SK-N-SH (cell line): ENCODE results near the gene FLOT1. TPM values are rescaled to one million over a fixed set of nuclear protein-coding genes. Genes with fewer than 3 reads are reported as not detected.
"Not testable (repeated sequence)": the region's sequence is repeated elsewhere in the genome, so short reads cannot be mapped to it uniquely, and the experiment has no call there.

Experiments
- CTCF ChIA-PET: fragments of 300-600, 350-600 bp; formaldehyde crosslinking; extraction: SDS; loops from one replicate; lab custom pipeline; 2021; lab: Yijun Ruan, JAX
- POLR2A ChIA-PET: fragments of 350-600 bp; sonication (Branson Sonifier 250); formaldehyde crosslinking; extraction: SDS; loops from one replicate; lab custom pipeline; 2020; ENCODE audit warnings: antibody characterized with exemption, inconsistent platforms; lab: Yijun Ruan, JAX
- DNase-seq: peaks from one replicate; pipeline ENCODE4 v3.0.0; 2012
- H2AFZ ChIP-seq: fragments of 200-600 bp; sonication (generic); 2 replicates; pipeline ENCODE4 v1.8.1; 2016; ENCODE audit warnings: antibody characterized with exemption, mild to moderate bottlenecking, low read depth
- H3F3A ChIP-seq: fragments of 200-600 bp; sonication (generic); replicated peaks from 2 replicates; pipeline ENCODE3; 2016; ENCODE audit warnings: antibody characterized with exemption, mild to moderate bottlenecking; ENCODE audit not compliant: insufficient read depth
- H3K27ac ChIP-seq, 2 experiments: fragments of 200-500 bp in 1 of 2; fragments of 200-600 bp in 1 of 2; sonication (Bioruptor generic) in 1 of 2; sonication (generic), shearing (Covaris generic) in 1 of 2; 2 replicates each; pipeline versions ENCODE4 v1.5.1 to v1.6.1; 2014 to 2016; ENCODE audit warnings: low read depth in 2 of 2, inconsistent platforms in 1 of 2, low read length in 1 of 2, mild to moderate bottlenecking in 1 of 2, mixed read lengths in 1 of 2
- H3K27me3 ChIP-seq: fragments of 200-600 bp; sonication (generic), shearing (Covaris generic); 2 replicates; pipeline ENCODE4 v1.6.1; 2016; ENCODE audit warnings: mixed run types; ENCODE audit not compliant: insufficient read depth
- H3K36me3 ChIP-seq, 2 experiments: fragments of 200-500 bp in 1 of 2; fragments of 200-600 bp in 1 of 2; sonication (Bioruptor generic) in 1 of 2; sonication (generic) in 1 of 2; replicated peaks in 1 of 2; 2 replicates each; pipeline versions ENCODE3 to v1.5.1; 2014 to 2016; ENCODE audit warnings: low read length in 1 of 2, mild to moderate bottlenecking in 1 of 2; ENCODE audit not compliant: insufficient read depth in 2 of 2, control insufficient read depth in 1 of 2
- H3K4me1 ChIP-seq, 2 experiments: fragments of 200-500 bp in 1 of 2; fragments of 200-600 bp in 1 of 2; sonication (Bioruptor generic) in 1 of 2; sonication (generic), shearing (Covaris generic) in 1 of 2; 2 replicates each; pipeline versions ENCODE4 v1.5.1 to v1.6.1; 2014 to 2016; ENCODE audit warnings: low read depth in 1 of 2, low read length in 1 of 2, mixed run types in 1 of 2; ENCODE audit not compliant: insufficient read depth in 2 of 2, control insufficient read depth in 1 of 2
- H3K4me2 ChIP-seq: fragments of 200-600 bp; sonication (generic), shearing (Covaris generic); 2 replicates; pipeline ENCODE4 v1.6.1; 2017; ENCODE audit warnings: mixed run types
- H3K4me3 ChIP-seq, 2 experiments: fragments of 200-500 bp in 1 of 2; fragments of 200-600 bp in 1 of 2; sonication (Bioruptor generic) in 1 of 2; sonication (generic), shearing (Covaris generic) in 1 of 2; 2 replicates each; pipeline versions ENCODE4 v1.5.1 to v1.8.1; 2014 to 2016; ENCODE audit warnings: low read depth in 2 of 2, inconsistent platforms in 1 of 2, low read length in 1 of 2, mild to moderate bottlenecking in 1 of 2, mixed read lengths in 1 of 2, moderate library complexity in 1 of 2
- H3K79me2 ChIP-seq: fragments of 200-600 bp; sonication (generic); 2 replicates; pipeline ENCODE4 v1.8.1; 2017; ENCODE audit warnings: mild to moderate bottlenecking; ENCODE audit not compliant: insufficient read depth
- H3K9ac ChIP-seq: fragments of 200-600 bp; sonication (generic); 2 replicates; pipeline ENCODE4 v1.6.1; 2017; ENCODE audit warnings: mixed run types
- H3K9me2 ChIP-seq: fragments of 200-600 bp; sonication (generic); 2 replicates; pipeline ENCODE4 v1.6.1; 2017; ENCODE audit warnings: mixed run types
- H3K9me3 ChIP-seq: fragments of 200-600 bp; sonication (generic); 2 replicates; pipeline ENCODE4 v1.6.1; 2017; ENCODE audit warnings: mixed run types, mild to moderate bottlenecking, moderate library complexity
- H4K20me1 ChIP-seq: fragments of 200-600 bp; sonication (generic); 2 replicates; pipeline ENCODE4 v1.6.1; 2017; ENCODE audit warnings: mild to moderate bottlenecking, mixed run types; ENCODE audit not compliant: insufficient read depth
- FOXM1 ChIP-seq: IDR thresholded peaks from 2 replicates; pipeline ENCODE4 v1.4.0; 2012; ENCODE audit warnings: low read depth, mild to moderate bottlenecking
- GATA2 ChIP-seq: sonication (generic); formaldehyde crosslinking; IDR thresholded peaks from 2 replicates; pipeline ENCODE4 v1.5.0; 2020; ENCODE audit warnings: mild to moderate bottlenecking, missing genetic modification reagents
- NFIC ChIP-seq: IDR thresholded peaks from 2 replicates; pipeline ENCODE4 v1.4.0; 2012; ENCODE audit warnings: borderline replicate concordance
- RCOR1 ChIP-seq: fragments of 150-350 bp; IDR thresholded peaks from 2 replicates; pipeline ENCODE4 v1.6.1; 2017; ENCODE audit warnings: antibody characterized with exemption, low read length
- REST ChIP-seq: IDR thresholded peaks from 2 replicates; pipeline ENCODE4 v1.6.1; 2012; ENCODE audit warnings: mild to moderate bottlenecking, low read depth, low read length, moderate library complexity
- RFX5 ChIP-seq: IDR thresholded peaks from 2 replicates; pipeline ENCODE4 v1.6.1; 2012; ENCODE audit warnings: mild to moderate bottlenecking, improper control_type of control experiment, low read length
- SMC3 ChIP-seq: IDR thresholded peaks from 2 replicates; pipeline ENCODE4 v1.6.1; 2012; ENCODE audit warnings: low read depth, low read length, improper control_type of control experiment
- TCF12 ChIP-seq: IDR thresholded peaks from 2 replicates; pipeline ENCODE4 v1.4.0; 2012
- YY1 ChIP-seq: IDR thresholded peaks from 2 replicates; pipeline ENCODE4 v1.4.0; 2012; ENCODE audit warnings: low read depth, mild to moderate bottlenecking
- WGBS: methylation state at CpG from one replicate; pipeline ENCODE4 v1.1.6; 2017; ENCODE audit warnings: low lambda C conversion rate; 5-methylcytosine and 5-hydroxymethylcytosine counted together
- polyA plus RNA-seq, 3 experiments: library from polyadenylated mRNA; depleted of rRNA; stranded (reverse); fragments of >200 nt; gene quantifications; 2 replicates each; pipeline ENCODE4 v1.2.3, GENCODE V29; 2012

FLOT1 gene
- polyA plus RNA-seq, 1 of the 3 experiments (the other 2 are of a cell fraction), result 462 TPM

DNA sequence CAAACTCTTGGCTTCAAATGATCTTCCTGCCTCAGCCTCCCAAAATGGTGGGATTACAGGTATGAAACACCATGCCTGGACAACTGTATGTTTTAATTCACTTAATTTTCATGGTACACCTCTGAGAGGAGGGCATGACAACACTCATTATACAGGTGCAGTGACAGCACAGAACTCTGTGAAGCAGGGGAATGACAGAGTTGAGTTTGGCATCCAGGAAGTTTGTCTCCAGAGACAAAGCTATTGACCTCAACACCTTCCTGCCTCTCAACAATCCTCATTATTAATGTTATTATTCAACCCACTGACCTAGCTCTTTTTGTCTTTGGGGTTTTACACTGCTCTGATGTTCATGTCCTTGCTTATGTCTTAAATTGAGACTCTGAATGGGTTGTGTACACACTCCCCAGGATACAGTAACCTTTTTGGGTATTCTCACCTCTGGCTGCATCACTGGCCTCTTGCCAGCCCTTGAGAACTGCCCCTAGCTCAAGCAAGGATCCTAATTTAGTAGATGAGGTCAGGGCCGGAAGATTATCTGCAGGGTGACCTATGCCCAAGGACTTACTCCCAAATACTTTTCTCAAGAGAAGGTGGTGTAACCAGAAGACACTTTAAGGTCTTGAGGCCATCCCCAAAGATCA, 14.9 kb upstream of the FLOT1 start:
- WGBS, result 100% methylated on average over 1 of the region's 1 CpG
- Histone ChIP-seq H3F3A (peaks cover 40% of the 10 kb centered on the region), H3K27ac (no peak overlapping the region), H3K9me2 (no peaks in the 10 kb centered on the region), H3K4me3 (no peak overlapping the region), H2AFZ (no peak overlapping the region), H3K4me2 (no peak overlapping the region), H3K4me1 (peaks cover 8 to 19% of the 10 kb centered on the region in 2 experiments; a peak in 3 of 4 replicates), H3K9ac (no peak overlapping the region), H3K27me3 (no peaks in the 10 kb centered on the region), H3K36me3 (no peaks in the 10 kb centered on the region), H4K20me1 (no peaks in the 10 kb centered on the region), H3K79me2 (no peaks in the 10 kb centered on the region), H3K9me3 (no peaks in the 10 kb centered on the region)
- POLR2A ChIA-PET, result no interaction called here
- no peak for TF ChIP-seq GATA2 (CRISPR knock-in tag)
- TF ChIP-seq TCF12, result no peak
- TF ChIP-seq RFX5, result no peak
- TF ChIP-seq REST, result no peak
- TF ChIP-seq YY1, result no peak
- no peak for TF ChIP-seq RCOR1
- no peak for TF ChIP-seq SMC3
- no peak for TF ChIP-seq FOXM1
- no peak for TF ChIP-seq NFIC
- no peak for DNase-seq
- CTCF ChIA-PET, result interaction anchor here (2.3 kb wide), 1 partner anchor 35 kb away, joined by 6 read pairs; no protein-coding TSS in a partner anchor

- H3F3A ChIP-seq, result peaks cover 46% of the 10 kb centered on the region
- H3K4me2 ChIP-seq, CTCF ChIA-PET, H3K9me3 ChIP-seq, H3K9ac ChIP-seq, H3K4me3 ChIP-seq, H3K27ac ChIP-seq, H2AFZ ChIP-seq, H3K27me3 ChIP-seq, H4K20me1 ChIP-seq, H3K9me2 ChIP-seq, POLR2A ChIA-PET, DNase-seq, H3K36me3 ChIP-seq, H3K79me2 ChIP-seq: not testable (repeated sequence)
- 95% methylated on average over 7 of the region's 7 CpGs for WGBS
- H3K4me1 ChIP-seq, result peaks cover 12 to 24% of the 10 kb centered on the region in 2 experiments; a peak in 3 of 4 replicates
These were observed 14.0 kb upstream of the FLOT1 start for GRCh38 chr6:30756405-30757003.
